ENCODE results near the gene MXRA7. TPM values are rescaled to one million over a fixed set of nuclear protein-coding genes. Genes with fewer than 3 reads are reported as not detected.
"Not testable (repeated sequence)": the region's sequence is repeated elsewhere in the genome, so short reads cannot be mapped to it uniquely, and the experiment has no call there.

Gene MXRA7
- polyA plus RNA-seq, 4 donors = 93.8 to 121 (median 112) TPM

DNA sequence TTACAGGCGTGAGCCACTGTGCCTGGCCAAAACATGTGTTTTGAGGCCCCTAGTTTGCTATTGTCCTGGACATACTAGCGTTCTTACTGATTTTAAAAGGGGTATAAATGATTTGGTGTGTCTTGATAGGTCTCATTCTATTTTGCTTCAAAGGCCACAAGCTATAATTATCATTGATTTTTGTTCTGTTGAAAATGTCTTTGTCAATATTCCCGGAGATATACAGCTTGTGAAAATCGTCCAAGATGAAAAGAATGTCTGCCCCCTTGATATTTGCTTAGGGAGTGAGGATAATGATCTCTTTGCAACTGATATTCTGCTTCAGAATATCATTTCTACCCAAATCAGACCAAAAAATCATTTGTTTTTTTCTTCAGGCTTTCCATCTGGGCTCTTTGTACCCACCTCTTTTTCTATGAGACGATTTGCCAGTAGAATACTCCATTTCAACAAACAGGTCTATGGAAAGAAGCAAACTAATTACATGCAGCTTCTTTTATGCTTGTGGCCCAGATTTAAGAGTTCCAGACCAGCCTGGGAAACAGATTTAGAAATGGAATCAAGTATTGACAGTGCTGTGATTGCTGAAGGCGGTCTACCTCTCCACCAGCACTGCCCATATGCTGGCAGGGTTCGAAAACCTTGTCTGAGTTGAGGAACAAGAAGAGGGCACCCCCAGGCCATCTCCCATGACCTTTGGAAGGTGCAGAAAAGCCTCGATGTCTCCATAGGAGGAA is 53.1 kb downstream of the MXRA7 start:
- no peak for DNase-seq (ENCODE audit: low read depth in 4 of 4, low spot score in 3 of 4)

DNA sequence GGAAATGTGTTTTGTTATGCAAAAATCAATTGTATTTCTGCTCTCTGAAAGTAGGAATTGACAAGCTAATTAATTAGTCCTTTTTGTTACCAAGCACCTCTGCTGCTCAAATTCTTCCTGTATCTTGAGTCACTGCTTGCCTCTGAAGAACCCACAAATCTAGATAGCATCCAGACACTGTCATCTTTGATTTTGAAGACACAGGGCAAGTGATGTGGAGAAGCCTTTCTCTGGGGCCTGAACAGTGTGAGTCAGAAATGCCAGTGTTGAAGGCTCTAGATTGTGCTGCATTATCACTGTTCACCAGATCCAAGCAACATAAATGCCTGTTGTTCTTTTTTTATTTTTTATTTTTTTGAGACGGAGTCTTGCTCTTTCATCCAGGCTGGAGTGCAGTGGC is 56.4 kb downstream of the MXRA7 start:
- no peak for DNase-seq (ENCODE audit: low read depth in 4 of 4, low spot score in 3 of 4)

DNA sequence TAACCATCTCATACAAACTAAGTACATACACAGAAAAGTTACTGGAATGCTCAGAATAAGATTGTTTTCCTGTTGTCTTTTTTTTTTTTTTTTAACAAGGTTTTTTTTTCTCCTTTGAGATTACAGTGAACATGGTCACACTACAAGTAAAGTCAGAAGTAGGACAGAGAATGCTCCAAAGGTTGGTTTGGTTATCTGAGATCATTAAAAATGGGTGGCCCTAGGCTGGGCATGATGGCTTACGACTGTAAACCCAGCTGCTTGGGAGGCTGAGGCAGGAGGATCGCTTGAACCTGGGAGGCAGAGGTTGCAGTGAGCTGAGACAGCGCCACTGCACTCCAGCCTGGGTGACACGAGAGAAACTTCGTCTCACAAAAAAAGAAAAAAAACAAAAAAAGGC is 60.3 kb downstream of the MXRA7 start:
- DNase-seq (ENCODE audit: low read depth in 4 of 4, low spot score in 3 of 4) = no peak

DNA sequence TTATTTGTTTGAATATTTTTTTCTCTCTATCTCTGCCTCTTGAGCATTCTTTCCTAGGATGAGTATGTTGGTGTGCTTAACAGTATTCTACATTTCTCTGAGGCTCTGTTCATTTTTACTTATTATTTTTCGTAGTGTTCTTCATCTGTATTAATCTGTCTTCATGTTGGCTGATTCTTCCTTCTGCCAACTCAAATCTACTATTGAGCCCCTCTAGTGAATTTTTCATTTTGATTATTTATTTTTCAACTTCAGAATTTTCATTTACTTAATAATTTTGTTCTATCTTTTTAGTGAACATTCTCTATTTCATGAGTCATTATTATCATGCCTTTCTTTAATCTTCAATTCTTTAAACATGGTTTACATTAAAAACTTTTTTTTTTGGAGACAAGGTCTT is 64.1 kb downstream of the MXRA7 start:
- no peak for DNase-seq (ENCODE audit: low read depth in 4 of 4, low spot score in 3 of 4)

DNA sequence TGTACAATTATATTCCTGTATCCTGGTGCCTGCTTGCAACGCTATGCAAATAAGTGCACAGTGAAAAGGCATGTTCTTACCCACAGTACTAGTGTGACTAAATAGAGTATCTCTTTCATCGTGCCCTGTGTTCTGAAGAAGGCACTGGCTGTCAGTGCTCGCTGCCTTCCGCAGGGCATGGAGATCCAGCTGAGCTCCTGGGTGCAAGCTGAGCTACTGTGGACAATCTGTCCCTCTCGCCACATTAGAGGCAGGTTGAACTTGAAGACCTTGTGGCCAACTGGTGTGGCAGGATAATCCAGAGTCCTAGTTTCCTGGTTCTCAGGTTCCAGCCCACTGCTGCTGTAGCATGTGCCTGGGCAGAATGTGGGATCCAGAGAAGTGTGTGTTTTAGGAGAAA is 65.3 kb downstream of the MXRA7 start:
- DNase-seq (ENCODE audit: low read depth in 4 of 4, low spot score in 3 of 4) = no peak

DNA sequence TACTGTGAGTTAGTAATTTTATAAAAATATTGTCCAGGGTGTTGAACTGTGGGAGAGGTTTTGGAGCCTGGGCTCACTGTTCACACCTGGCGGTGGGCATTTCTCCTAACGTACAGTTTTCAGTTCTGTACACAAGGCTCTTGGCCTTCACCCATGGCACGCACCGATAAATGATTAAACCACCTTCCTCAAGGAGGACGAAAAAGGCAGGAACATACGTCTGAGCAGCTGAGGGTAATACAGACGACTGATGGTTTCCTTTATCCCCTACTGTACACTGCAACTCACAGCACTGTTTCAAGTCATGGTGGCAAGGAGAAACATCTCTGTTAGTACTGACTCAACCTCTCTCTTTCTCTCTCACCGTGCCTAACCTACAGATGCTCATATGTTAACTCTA is 65.8 kb downstream of the MXRA7 start:
- DNase-seq (ENCODE audit: low read depth in 4 of 4, low spot score in 3 of 4) = no peak

DNA sequence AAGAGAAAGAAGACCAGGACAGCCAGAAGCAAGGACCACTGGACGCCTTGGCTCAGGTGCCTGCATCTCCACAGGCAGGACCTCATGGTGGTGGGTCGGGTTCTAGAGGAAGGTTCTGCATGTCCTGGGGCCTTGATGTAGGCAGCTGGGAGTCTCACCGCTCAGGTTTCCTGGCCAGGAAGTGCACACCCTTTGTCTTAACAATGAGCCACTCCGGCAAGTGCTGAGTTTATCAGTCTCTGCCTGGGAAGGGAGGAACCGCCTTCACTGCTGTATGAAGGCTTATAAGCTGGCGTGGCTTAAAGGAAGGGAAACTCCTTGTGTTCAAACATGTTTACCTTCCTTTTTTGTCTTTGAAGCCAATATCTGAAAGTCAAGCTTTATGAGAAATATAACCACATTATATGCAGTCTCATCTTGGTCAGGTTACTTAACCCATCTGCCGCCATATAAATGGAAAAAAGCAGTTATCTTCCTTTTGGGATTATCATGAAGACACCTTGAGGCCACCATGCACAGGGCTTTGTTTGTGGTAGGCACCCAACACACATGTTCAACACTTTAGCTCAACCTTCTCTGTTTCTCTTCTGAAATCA is 67.1 kb downstream of the MXRA7 start, which contains the start of gene ST6GALNAC1:
TSS of gene ST6GALNAC1 (minus strand) at position 205 of the 596 bp plus-strand sequence. CDS start at position 86, 119 bp downstream.
- DNase-seq (ENCODE audit: low read depth in 4 of 4, low spot score in 3 of 4) = no peak

DNA sequence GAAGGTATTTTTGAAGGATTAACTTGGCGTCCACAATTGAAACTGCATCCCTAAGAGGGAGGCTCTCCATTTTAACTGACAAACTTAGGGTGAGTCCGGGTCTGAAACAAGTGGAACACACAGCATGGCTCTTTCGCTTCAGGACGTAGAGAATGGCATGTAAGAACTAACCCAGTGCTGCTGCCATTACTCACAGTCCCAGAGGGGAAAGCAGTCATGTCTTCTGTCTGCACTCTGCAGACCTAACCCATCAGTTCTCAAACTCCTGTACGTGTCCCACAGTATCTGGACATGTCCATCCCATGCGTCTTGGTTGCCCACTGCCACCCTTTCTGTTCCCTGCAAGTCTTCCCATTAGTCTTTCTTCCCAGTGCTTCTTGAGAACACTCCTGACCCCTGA is 67.8 kb downstream of the MXRA7 start:
- DNase-seq (ENCODE audit: low read depth in 4 of 4, low spot score in 3 of 4) = no peak

DNA sequence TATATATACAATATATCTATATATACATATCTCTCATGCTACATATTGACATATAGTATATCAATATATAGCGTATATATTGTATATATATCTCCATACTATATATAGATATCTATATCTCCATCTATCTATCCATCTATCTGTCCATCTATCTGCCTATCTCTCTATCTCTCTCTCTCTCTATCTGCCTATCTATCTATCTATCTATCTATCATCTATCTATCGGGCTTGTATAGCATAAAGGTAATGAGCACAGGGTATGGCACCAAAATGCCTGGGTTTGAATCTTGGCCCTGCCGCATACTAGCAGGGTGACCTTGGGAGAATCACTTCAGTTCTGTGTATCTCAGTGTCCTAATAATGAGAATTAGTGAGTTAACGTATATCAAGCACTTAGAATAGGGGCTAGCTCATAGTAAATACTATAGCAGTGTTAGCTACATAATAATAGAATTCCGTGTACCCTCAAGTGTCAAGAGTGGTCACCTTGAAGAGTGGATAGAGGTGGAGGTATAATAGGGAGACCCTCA is 68.7 kb downstream of the MXRA7 start:
- DNase-seq (ENCODE audit: low read depth in 4 of 4, low spot score in 3 of 4) = no peak

DNA sequence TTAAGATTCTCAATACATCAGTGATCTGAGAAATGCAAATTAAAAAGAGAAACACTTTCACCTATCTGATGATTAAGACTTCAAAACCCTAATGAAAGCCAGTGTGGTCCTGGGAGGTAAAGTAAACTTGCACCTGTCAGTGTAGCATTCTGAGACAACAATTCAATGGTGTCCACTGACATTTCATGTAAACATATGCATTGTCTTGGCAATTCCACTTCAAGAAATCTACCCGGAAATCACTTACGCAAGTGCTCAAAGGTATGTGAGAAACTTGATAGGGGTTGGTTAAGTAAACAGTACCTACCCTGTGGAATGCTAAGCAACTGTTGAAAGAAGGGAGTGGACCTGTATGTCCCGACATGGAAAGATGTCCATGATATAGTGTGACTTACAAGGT is 69.3 kb downstream of the MXRA7 start:
- DNase-seq (ENCODE audit: low read depth in 4 of 4, low spot score in 3 of 4) = no peak

DNA sequence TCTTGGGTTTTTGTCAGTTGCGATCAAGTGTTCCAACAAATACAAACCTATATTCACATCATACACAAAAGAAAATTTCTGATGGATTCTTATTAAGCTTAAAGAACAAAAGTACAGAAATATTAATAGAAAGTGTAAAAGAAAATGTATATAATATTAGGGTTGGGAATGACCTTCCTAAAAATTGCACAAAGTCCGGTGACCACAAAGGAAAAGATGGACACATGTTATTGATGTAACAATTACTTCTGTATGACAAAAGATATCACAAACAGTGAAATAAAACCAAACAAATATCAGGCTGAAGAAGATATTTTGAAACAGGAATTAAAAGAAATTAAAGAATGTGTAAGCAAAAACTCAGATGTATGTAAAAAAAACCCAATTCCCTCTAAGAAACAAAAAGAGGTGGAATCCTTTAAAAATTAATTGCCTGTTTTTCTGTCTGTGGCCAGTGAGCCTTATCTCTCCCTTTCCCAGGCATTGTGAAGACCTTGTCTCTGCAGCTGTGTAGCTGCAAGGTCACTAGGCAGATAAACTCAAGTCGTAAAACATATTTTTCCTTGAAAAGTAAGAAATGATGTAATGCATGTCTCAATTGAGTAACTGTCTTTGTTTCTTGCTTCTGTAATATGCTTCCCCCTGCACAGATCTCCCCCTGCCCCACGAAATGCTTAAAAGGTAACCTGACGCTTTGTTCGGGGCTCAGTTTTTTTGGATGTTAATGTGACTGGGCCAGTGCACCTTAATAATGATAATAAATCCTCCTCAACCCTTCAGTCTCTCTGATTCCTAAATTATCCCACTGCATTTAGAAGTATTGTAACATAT is 70.0 kb downstream of the MXRA7 start:
- no peak for DNase-seq (ENCODE audit: low read depth in 4 of 4, low spot score in 3 of 4)

DNA sequence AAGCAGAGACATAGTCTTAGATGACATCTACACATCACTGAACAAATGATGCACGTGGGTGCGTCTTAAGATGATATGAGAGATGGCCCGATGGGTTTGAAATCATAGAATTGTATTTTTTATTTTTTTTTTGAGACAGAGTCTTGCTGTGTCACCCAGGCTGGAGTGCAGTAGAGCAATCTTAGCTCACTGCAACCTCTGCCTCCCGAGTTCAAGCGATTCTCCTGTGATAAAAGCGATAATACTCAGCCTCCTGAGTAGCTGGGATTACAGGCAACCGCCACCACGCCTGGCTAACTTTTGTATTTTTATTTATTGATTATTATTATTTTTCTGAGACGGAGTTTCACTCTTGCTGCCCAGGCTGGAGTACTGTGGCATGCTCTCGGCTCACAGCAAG is 72.5 kb downstream of the MXRA7 start:
- DNase-seq (ENCODE audit: low read depth in 4 of 4, low spot score in 3 of 4) = no peak

DNA sequence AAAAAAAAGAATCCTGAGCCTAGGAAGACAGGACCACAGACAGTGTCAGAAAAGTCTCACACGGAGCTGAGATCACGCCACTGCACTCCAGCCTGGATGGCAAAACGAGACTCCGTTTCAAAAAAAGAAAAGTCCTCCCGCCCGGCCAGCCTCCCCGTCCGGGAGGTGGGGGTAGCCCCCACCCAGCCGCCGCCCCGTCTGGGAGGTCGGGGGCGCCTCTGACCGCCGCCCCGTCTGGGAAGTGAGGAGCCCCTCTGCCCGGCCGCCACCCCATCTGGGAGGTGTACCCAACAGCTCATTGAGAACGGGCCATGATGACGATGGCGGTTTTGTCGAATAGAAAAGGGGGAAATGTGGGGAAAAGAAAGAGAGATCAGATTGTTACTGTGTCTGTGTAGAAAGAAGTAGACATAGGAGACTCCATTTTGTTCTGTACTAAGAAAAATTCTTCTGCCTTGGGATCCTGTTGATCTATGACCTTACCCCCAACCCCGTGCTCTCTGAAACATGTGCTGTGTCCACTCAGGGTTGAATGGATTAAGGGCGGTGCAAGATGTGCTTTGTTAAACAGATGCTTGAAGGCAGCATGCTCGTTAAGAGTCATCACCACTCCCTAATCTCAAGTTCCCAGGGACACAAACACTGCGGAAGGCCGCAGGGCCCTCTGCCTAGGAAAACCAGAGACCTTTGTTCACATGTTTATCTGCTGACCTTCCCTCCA is 74.1 kb downstream of the MXRA7 start:
- not testable (repeated sequence) for DNase-seq (ENCODE audit: low read depth in 4 of 4, low spot score in 3 of 4)

DNA sequence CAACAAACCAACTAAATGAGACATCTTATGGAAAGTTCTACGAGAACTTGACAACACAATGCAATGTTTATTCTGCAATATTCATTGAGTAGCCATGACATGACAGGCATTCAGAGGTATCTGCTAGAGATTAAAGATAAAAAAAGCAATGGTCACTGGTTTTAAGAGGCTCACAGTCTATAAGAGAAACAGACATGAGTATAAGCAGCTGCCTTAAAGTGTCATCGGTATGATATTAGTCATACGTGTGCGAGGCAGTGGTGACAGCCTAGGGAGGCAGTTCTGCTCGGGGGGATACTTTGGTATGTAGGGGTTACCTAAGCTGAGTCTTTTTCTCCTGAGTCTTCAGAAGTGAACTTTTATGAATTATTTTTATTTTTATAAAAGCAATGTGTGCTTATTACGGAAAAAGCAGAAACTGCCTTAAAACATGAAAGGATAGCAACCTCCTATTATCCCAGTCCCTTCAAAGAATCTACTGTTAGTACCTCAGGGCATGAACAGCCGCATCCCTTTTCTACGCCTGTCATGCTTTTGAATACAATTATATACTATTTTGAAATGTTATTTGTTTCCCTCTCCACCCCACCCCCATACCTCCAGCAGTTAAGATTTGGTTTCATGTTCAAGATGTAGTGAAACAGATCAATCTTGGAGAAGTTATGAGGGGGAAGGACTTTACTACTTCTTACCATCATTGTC is 75.0 kb downstream of the MXRA7 start:
- DNase-seq (ENCODE audit: low read depth in 4 of 4, low spot score in 3 of 4) = no peak

DNA sequence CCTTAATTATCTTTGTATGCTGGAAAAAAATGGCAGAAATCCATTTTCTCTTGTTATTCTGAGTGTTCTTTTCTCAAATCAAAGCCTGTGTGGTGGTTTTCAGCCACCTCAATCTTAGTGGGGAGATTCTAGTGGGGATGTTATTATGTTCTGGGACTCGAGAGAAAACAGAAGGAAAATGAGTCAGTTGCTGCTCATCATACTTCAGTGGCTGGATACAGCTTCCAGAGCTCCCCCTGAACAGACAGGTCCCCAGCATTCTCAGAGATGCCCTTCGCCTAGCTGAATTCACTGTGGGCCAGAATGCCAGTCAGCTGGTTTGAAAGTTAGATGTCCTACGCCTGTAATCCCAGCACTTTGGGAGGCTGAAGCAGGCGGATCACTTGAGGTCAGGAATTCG is 75.7 kb downstream of the MXRA7 start:
- no peak for DNase-seq (ENCODE audit: low read depth in 4 of 4, low spot score in 3 of 4)

DNA sequence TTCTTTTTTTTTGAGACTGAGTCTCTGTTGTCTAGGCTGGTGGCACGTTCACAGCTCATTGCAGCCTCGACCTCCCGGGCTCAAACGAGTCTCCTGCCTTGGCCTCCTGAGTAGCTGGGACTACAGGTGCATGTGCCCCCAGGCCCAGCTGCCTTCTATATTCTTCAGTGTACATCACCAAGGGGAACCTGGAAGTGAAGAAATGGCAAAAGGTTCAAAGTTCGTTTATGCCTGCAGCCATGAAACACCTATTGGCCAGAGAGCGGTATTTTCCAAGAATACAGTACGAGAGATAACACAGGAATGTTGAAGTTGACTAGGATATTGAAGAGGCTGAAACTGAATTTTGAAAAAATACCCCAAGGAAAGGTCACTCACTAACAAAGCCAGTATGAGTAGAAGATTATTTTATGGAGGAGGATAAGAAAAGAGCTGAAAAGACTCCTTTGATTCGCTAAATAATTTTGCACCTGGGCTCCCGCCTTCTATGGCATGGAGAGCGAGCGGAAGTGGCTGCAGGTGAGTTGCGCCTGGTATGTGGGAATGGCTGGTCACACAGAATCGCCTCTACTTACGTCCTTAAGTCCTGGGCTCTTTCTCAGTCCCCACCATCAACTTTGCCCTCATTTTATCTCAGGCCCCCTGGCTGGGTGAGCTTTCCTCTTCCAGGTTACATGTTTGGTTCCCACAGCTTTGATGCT is 77.0 kb downstream of the MXRA7 start:
- no peak for DNase-seq (ENCODE audit: low read depth in 4 of 4, low spot score in 3 of 4)

DNA sequence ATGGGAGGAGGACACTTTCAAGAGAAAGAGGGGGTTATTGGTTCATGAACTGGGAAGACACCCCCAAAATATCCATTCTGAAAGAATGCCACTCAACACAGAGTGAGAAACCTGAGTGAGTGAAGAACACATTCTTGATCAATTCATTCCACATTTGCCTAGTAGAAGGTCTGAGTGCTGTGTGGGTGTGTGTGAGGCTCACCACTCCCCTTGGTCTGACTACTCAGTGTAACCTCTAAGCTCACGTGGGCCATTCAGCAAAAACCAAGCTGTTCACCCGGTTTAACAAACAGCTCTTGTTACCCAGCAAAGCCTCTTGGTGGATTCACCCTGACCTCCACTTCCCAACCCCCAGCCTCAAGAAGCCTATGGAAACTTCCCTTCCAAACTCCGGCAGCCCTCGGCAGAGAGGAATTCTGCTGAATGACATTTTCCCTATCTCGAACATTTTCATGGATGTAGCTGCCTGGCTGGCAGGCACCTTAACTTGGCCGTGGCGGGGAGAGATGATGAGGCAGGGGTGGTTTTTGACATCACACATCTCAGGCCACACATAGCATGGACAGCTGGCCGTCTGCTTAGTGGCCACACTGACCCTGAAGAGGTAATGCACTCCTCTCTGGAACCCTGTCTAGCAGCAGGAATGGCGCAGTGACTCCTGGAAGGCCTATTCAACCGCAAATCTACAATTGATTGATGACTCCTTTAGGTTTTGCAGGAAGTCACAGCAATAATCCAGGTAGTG is 78.8 kb downstream of the MXRA7 start:
- DNase-seq (ENCODE audit: low read depth in 4 of 4, low spot score in 3 of 4) = peak in 1 of 4 donors; percentile 60

DNA sequence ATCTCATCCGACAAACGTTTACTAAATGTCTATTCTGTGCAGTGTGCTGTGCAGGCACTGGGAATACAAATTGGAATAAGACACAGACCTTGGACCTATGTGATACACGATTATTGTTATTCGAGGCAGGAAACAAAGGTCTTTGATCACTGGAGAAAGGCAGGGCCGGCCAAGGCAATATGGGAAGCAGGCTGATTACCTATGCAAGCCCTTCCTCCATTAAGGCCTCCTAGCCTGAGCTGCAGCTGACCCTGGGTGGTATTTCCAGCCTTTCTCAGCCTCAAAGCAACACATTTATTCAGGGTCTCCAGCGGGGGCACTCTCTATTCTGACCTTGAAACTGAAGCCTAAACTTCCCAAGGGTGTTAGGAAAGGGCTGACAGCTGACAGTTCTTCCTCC is 80.6 kb downstream of the MXRA7 start:
- DNase-seq (ENCODE audit: low read depth in 4 of 4, low spot score in 3 of 4) = no peak

Measured in left renal pelvis (tissue), 4 donors.